GM19099 (cell line): ENCODE results near the gene GBE1.

Experiments
- POLR2A ChIP-seq: IDR thresholded peaks from 3 replicates; pipeline ENCODE4 v1.6.1; 2011; ENCODE audit warnings: low read depth; ENCODE audit not compliant: insufficient read length; ENCODE audit errors: extremely low read depth

Gene GBE1

DNA sequence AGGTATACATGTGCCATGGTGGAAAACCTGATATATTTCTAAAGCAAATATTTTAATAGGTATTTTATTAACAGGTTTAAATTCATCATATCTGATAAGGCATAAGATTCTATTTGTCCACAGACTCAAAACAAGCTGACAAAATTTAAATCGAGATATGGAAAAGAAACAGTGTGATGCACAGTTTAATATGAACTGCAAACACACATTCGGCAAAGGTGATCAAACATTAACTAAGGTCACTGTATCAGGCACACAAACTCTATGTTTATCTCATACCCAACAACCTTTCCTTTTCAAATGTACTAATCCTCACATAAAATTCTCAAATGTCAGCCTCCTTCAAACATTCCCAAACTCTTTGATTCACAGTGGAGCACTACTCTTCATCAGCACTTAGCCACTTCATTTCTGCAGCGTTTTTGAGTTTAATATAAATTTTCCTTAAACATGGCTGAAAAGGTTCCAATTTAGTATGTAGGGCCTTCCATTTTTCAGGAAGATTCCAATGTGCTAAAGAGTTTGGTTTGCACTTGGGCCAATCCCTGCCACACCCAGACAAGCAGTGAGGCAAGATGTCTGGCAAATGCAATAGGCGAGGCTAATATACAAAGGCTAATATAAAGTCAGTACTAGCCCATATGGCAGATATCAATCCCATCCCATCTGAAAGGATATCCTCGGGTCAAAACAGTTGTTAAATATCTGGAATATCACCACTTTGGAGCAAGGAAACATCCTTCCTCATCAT, 84.6 kb downstream of the GBE1 start:
- no peak for TF ChIP-seq POLR2A

DNA sequence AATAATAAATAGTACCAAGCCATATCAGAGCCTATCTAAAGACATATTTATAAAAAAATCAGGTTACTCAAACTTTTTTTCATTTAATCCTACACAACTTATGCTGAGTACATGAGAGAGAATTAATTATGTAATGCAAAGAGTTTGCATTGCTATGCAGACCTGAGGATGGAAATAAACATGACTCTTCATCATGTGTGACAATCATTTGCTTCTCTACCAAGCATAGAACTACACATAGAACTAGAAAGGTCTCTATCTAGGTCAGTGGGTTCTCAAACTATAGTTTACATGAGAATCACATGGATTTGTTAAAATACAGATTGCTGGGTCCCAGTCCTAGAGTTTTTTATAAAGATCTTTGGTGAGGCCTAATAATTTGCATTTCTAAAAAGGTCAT, 86.8 kb downstream of the GBE1 start:
- TF ChIP-seq POLR2A = no peak

DNA sequence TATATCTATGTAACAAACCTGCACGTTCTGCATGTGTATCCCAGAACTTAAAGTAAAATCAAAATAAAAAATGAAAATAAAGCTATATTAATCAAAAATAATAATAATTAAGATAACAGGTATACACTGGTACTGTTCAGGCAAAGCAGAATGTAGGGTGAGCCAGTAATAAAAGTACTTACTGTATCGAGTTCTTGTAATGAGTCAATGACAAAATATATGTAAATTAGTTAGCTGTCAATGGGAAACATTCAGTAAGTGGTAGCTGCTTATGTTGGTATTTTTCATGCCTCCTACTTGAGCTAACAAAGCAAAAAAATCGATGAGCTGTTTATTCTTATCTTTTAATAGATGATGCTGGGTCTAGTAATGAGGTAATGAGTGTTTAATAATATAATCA, 93.2 kb downstream of the GBE1 start:
- no peak for TF ChIP-seq POLR2A

DNA sequence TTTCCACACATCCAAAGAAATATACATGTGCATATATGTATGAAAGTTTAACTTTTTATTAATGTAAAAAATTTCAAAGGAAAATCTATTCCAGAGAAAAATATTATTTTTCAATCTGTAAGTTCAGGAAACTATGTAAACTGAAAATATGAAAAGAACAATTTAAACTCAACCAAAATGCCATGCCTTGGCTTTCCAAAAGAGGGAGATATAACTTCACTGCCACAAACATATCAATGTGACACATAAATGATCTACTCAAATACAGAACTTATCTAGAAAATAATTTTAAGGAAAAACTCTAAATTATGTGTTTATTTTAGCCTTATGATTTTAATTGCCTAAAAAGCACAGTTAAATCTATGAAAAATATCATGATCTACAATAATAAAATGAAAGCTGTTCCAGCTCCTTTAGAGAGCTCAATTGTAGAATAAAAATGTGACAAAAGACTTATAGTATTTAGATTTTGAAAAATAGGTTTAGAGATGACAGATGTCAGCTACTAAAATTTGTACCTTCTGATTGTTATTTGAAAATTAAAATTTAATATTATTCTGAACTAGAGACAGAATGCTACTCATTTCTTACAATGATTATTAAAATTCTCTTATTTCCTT, 94.8 kb downstream of the GBE1 start:
- no peak for TF ChIP-seq POLR2A

DNA sequence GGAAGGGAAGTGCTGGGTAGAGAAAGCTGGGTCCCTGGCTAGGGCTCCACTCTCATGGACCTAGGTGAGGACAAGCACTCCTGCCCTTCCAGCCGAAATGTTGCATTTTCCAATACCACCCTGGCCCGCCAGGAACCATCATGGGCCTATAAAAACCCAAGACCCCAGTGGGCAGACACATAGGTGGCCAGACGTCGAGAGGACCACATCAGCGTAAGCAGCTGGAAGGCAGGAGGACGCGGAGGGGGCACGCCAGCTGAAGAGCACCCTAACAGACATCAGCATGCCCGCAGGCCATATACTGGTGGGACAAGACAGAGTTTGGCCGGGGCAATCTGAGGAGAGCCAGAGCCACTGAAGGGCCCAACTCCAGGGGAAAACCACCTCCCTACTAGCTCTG, 98.3 kb downstream of the GBE1 start:
- no peak for TF ChIP-seq POLR2A

DNA sequence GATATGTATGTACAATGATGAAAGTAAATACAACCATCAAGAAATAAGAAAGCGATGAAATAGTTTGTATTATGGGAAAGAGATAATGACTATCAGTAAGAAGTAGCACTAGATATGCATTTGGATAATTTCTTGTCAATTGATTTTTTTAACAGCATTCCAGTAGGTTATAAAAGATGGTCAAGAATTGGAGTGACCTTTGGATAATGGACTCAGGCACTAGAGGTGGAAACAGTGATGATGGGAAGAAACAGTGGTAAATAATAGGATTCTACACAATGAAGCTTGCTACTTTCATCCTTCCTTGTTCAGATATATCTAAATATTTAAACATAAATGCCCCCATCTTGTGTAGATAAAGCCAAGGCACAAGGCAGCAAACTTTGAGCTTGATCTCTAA, 101.4 kb downstream of the GBE1 start:
- TF ChIP-seq POLR2A = no peak

DNA sequence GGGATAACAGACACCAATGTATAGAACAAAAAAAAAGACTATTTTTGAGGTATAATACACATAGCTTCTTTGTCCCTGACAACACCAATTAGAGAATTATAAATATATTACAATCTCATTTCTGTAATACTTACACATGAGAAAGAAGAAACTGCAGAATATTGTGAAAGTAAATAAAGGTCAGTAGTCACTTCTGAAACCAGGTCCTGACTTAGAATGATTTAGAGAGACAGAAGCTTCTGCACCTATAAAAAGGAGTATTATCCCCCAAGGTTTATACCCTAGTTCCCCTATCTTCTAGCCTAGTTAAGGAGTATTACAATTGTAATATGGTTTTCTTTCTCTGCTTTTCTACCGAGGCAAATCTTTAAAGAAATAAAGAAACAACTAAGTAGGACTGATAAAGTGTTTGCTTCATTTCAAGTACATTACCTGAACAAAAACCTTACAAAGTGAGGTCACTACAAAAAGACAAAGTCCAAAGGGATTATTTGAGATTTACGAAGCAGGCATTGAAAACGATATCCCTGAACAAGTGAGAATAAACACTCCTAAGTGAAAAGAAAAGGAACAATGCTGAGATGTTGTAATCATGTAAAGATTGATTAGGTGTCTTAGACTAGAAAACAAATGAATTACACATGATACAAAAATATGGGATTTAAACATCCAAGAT, 103.0 kb downstream of the GBE1 start:
- no peak for TF ChIP-seq POLR2A

DNA sequence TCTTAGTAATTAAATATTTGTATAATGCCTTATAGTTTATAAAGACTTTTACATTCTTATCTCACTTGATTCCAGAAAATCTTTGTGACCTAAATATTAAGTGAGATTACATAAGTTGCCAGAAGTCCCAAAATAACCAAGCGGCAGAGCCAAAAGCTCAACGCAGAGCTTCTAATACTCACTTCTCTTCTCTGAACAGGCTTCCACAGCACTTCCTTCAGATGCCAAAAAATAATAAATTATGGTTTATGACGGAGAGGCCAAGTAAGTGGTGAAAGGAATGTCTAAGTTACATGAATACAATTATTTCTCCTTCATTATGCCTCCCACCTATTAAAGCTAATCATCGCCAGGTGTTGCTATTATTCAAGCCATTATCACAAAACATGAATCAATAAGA, 110.3 kb downstream of the GBE1 start:
- TF ChIP-seq POLR2A = no peak

DNA sequence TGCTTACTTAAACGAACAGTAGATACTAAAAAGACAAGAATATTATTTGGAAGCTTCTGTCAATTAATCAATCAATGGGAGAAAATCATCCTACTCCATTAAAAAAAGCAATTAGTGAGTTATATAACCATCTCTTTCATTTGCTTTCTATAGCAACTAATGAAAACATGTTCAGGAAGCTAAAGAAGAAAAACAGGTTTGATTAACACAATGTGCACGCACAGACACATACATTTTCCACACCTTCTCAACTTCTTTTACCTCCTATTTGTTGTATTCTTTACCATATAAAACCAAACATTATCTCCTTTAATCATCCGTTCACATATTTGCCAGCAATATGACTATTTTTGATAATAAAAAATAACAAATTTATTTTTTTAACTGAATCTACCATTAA, 111.3 kb downstream of the GBE1 start:
- TF ChIP-seq POLR2A = no peak

DNA sequence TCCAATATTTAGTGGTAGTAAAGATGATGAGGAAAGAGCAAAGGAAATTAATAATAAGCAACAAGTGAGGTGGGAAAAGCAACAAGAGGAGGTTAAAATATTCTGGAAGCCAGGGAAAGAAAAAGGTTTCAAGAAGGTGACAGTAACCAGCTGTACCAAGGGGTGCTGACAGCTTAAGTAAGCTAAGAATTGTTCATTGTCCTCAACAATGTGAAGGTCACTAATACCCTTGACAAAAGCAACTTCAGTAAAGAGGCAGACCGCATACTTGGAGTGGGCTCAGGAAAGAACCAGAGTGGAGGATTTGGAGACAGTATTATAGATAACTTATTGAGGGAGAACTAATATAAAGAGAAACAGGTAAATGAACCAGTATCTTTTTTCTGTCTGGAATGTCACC, 116.2 kb downstream of the GBE1 start:
- no peak for TF ChIP-seq POLR2A

DNA sequence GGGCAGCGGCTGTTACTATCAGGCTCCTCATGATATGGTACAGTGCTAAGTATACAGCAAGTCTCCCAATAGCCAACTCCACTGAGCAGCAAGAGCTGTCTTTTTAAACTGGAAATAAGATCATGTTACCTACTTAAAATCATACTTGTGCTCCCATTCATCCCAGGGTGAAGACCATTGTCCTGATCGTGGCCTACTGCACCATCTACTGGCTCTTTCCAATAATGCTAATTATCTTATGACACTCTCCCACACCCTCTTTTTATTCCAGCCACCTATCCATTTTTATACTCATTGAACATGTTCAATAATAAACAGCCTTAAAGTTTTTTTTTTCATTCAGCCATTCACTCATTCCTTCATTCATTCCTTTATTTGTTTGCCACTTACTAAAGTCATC, 117.7 kb downstream of the GBE1 start:
- no peak for TF ChIP-seq POLR2A

DNA sequence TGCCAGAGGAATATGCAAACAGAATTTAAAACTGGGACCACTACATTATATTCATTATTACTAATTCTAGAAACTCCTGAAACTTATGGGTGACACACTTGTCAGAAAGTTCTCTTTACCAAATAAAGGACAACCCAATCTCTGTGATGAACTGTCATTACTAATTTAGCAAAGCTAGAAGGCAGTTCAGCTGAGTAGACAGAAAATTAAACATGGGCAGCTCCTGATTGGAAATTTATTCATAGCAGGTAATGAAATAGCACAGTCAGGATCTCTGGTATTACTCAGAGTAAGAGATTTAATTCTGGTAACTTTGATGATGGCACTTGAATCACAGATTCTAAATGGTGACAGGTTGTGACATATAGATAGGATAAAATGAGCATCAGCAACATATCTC, 123.0 kb downstream of the GBE1 start:
- no peak for TF ChIP-seq POLR2A

DNA sequence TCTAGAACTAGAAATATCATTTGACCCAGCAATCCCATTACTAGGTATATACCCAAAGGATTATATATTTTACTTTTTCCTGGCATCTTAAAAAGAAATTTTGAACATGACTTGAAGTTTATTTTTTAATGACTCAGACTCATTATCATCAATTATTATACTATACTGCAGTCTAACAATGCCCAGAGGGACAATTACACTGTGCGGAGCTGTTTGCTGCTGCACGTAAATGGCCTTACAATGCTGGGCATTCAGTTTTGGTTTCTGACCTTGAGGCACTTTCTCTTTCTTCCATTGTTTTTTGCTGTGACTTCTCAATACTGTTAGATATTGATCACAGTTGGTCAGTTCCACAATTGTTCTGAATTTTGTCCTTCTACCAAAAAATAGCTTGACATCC, 128.8 kb downstream of the GBE1 start:
- no peak for TF ChIP-seq POLR2A

DNA sequence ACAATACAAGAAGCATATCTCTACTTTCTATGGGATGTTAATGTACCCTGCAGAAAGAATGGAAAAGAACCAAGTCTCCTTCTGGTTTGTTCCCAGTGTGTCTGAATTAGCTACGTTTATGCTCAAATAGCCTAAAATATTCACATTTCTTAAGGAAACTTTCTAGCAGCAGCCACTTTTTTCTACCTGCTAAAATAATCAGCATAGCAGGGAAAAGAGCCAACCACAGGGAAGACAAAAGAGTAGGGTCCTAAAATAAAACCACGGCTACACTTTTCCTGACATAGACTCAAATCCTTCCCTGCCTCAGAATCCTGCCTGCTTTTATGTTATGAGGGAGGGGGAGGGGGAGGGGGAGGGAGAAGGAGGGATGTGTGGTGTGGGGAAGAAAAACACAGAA, 136.7 kb downstream of the GBE1 start:
- TF ChIP-seq POLR2A = no peak

DNA sequence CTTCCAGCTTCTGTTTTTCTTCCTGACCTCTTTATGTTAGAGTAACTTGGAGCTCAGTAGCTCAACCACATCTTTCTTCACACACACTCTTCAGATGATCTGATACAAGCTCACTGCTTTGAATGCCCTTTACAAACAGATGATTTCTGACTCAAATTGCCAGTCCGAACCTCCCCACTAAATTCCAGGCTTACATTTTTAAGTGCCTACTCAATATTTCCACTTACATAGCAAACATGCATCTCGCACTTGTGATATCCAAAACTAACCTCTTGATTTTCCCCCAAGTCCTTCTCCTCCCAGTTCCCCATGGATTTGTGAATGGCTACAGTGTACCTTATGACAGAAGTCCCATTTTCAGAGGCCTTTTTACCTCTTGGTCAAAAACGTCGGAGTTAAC, 139.1 kb downstream of the GBE1 start:
- no peak for TF ChIP-seq POLR2A

DNA sequence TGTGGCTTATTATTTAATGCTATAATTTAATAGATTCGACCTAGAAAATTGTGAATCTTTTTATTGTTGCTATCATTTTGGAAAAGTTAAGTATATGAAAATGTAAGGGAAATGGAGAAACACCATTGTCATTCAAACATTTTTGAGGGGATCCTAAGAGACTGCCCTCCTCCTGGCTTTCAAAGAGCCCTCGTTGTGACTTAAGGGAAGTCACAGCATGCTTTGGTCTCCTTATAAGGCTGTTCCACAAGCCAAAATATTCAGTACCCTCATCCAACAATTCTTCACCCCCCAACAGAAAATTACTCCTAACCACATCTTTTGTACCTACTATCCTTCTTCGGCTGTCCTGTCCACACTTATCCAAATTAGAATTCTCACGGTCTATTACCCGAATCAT, 140.2 kb downstream of the GBE1 start:
- TF ChIP-seq POLR2A = no peak
